GM19239 (cell line): ENCODE data around the gene ZFPM1.
A peak's percentile ranks its signal among the peaks of the same experiment; 100 is the strongest.

ENCODE experiments used
- DNase-seq: peaks from one replicate; pipeline ENCODE4 v3.0.0; 2011; ENCODE audit warnings: low spot score; ENCODE audit not compliant: insufficient read length
- FAIRE-seq: peaks from 2 replicates; lab custom pipeline; 2011; peaks lifted over from hg19 to GRCh38; lab: Jason Lieb, UNC

The ZFPM1 gene

GRCh38 chr16:88416686-88417085, 36.4 kb upstream of the ZFPM1 start:
- FAIRE-seq: no peak
- no peak for DNase-seq

GRCh38 chr16:88417684-88418476, 35.2 kb upstream of the ZFPM1 start:
- FAIRE-seq: no peak
- no peak for DNase-seq

GRCh38 chr16:88418869-88419268, 34.2 kb upstream of the ZFPM1 start:
- DNase-seq (no peak), FAIRE-seq (no peak)

- no peak for FAIRE-seq
Observed at GRCh38 chr16:88419790-88420189, 33.3 kb upstream of the ZFPM1 start.

GRCh38 chr16:88420496-88420895, 32.6 kb upstream of the ZFPM1 start:
- no peak for DNase-seq
- no peak for FAIRE-seq

More at GRCh38 chr16:88419790-88420189, 33.3 kb upstream of the ZFPM1 start:
- no peak for DNase-seq

GRCh38 chr16:88421301-88421700, 31.8 kb upstream of the ZFPM1 start:
- DNase-seq (no peak), FAIRE-seq (no peak)

- no peak for FAIRE-seq
Observed at GRCh38 chr16:88421871-88422433, 31.1 kb upstream of the ZFPM1 start.

DNA sequence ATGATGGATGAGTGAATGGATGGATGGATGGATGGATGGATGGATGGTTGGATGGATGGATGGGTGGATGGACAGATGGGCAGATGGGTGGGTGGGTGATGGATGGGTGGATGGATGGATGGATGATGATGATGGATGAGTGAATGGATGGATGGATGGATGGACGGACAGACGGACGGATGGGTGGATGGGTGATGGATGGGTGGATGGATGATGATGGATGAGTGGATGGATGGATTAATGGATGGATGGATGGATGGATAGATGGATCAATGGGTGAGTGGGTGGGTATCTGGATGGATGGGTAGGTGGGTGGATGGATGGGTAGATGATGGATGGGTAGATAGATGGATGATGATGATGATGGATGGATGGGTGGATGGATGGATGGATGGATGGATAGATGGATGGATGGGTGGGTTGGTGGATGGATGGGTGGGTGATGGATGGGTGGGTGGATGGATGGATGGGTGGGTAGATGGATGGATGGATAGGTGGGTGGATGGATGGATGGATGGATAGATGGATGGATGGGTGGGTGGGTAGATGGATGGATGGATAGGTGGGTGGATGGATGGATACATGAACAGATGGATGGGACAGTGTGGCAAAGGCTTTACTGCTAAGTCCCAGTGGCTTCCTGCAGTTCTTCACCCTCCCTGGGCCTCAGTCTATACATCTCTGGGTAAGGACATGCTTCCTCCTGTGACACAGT, 30.2 kb upstream of the ZFPM1 start:
- no peak for FAIRE-seq
- no peak for DNase-seq

More at GRCh38 chr16:88421871-88422433, 31.1 kb upstream of the ZFPM1 start:
- no peak for DNase-seq

DNA sequence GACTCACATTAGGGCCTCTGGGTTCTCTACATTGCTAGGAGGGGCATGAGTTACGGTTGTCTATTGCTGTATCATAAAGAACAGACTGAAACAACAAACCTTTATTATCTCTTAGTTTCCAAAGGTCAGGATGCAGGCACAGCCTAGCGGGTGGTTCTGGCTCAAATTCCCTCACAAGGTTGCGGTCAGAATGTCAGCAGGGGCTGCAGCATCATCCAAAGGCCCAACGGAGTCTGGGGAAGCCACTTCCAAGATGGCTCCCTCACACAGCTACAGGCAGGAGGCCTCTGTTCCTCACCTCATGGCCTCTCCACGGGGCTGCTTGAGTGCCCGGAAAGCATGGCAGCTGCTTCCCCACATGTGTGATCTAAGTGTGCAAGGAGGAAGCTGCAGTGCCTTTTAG, 29.6 kb upstream of the ZFPM1 start:
- FAIRE-seq (no peak), DNase-seq (no peak)

- no peak for DNase-seq
Observed at GRCh38 chr16:88424587-88425235, 28.4 kb upstream of the ZFPM1 start.

DNA sequence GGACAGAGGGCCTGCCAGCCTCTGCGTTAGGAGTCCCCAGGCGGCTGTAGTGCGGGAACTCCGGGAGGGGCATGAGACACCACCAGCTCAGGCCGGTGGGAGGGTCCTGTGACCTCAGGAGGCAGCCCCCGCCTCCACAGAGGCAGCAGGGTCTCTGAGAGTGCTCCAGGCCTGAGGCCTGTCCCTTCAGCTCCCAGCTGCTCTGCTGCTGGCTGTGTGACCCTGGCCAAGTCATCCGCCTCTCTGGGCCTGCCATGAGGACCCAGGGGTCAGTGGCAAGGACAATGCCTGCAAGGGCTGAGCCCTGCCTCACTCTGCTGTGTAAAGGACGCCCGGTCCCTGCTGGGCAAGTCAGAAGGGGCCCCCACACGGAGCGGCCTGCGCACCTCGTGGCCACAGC, 27.1 kb upstream of the ZFPM1 start:
- DNase-seq (no peak), FAIRE-seq (no peak)

More at GRCh38 chr16:88424587-88425235, 28.4 kb upstream of the ZFPM1 start:
- FAIRE-seq: no peak

DNA sequence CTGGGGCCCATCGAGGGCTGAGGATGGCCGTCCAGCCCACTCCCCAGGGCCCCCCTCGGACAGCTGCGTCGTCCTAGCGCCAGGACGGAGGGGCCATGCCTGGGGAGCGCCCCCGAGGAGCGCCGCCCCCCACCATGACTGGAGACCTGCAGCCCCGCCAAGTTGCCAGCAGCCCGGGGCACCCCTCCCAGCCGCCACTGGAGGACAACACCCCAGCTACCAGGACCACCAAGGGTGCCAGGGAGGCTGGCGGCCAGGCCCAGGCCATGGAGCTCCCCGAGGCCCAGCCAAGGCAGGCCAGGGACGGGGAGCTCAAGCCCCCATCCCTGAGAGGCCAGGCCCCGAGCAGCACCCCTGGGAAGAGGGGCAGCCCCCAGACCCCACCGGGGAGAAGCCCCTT, 25.7 kb upstream of the ZFPM1 start:
- no peak for DNase-seq
- no peak for FAIRE-seq

DNA sequence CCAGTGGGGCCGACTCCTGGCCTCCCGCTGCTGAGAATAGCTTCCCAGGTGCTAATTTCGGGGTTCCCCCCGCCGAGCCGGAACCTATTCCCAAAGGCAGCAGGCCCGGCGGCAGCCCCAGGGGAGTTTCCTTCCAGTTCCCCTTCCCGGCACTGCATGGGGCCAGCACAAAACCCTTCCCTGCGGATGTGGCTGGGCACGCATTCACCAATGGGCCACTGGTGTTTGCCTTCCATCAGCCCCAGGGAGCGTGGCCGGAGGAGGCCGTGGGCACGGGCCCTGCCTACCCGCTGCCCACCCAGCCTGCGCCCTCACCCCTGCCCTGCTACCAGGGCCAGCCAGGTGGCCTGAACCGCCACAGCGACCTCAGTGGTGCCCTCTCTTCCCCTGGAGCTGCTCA, 24.9 kb upstream of the ZFPM1 start:
- FAIRE-seq: no peak
- no peak for DNase-seq

GRCh38 chr16:88428616-88429386, 24.3 kb upstream of the ZFPM1 start:
- DNase-seq (no peak), FAIRE-seq (no peak)

DNA sequence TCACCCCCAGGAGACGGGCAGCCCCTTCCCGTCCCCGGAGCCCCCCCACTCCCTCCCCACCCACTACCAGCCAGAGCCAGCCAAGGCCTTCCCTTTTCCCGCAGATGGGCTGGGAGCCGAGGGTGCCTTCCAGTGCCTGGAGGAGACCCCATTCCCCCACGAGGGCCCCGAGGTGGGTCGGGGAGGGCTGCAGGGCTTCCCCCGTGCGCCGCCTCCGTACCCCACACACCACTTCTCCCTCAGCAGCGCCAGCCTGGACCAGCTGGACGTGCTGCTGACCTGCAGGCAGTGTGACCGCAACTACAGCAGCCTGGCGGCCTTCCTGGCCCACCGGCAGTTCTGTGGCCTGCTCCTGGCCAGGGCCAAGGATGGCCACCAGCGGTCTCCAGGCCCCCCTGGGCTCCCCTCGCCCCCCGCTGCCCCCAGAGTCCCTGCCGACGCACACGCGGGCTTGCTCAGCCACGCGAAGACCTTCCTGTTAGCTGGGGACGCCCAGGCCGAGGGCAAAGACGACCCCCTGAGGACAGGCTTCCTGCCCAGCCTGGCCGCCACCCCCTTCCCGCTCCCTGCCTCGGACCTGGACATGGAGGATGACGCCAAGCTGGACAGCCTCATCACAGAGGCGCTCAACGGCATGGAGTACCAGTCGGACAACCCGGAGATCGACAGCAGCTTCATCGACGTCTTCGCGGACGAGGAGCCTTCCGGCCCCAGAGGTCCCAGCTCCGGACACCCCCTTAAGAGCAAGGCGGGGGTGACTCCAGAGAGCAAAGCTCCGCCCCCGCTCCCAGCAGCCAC, 23.5 kb upstream of the ZFPM1 start:
- FAIRE-seq: no peak

DNA sequence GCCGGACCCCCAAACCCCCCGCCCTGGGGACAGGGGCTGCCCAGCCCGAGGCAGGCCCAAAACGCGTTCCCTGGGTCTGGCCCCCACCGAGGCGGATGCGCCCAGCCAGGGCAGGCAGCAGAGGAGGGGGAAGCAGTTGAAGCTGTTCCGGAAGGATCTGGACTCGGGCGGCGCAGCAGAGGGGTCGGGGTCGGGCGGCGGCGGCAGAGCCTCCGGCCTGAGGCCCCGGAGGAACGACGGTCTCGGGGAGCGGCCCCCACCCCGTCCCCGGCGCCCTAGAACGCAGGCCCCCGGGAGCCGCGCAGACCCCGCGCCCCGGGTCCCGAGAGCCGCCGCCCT, 22.9 kb upstream of the ZFPM1 start:
- DNase-seq (peak; percentile 57), FAIRE-seq (peak; percentile 21)

More for the DNA sequence above, 23.5 kb upstream of the ZFPM1 start:
- DNase-seq: no peak

DNA sequence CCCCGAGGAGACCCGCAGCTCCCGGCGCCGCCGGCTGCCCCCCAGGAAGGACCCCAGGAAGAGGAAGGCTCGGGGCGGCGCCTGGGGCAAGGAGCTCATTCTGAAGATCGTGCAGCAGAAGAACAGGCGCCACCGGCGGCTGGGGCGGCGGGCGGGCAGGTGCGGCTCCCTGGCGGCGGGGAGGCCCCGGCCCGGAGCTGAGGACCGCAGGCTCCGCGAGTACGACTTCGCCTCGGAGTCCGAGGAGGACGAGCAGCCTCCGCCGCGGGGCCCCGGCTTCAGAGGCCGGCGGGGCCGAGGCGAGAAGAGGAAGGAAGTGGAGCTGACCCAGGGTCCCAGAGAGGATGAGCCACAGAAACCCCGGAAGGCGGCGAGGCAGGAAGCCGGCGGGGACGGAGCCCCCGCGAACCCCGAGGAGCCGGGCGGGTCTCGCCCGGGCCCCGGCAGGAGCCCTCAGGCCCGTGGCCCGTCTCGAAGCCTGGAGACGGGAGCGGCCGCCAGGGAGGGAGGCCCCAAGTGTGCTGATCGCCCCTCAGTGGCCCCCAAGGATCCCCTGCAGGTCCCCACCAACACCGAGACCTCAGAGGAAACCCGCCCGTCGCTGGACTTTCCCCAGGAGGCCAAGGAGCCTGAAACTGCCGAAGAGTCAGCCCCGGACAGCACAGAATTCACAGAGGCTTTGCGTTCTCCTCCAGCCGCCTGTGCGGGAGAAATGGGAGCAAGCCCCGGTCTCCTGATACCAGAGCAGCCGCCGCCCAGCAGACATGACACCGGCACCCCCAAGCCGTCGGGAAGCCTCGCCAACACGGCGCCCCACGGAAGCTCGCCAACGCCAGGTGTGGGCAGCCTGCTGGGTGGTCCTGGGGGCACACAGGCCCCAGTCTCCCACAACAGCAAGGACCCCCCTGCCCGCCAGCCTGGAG, 22.3 kb upstream of the ZFPM1 start:
- DNase-seq (peak; percentile 96), FAIRE-seq (peak; percentile 51)

DNA sequence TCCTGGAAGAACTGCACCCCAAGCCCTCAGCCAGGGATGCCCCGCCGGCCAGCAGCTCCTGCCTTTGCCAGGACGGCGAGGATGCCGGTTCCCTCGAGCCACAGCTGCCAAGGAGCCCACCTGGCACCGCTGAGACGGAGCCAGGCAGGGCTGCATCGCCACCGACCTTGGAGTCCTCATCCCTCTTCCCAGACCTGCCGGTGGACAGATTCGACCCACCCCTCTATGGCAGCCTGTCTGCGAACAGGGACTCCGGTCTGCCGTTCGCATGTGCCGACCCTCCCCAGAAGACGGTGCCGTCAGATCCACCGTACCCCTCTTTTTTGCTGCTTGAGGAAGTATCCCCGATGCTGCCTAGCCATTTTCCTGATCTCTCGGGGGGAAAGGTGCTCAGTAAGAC, 21.4 kb upstream of the ZFPM1 start:
- no peak for FAIRE-seq

More for the DNA sequence above, 21.4 kb upstream of the ZFPM1 start:
- DNase-seq: no peak
